ENCODE data around the gene BAG3.

DNA sequence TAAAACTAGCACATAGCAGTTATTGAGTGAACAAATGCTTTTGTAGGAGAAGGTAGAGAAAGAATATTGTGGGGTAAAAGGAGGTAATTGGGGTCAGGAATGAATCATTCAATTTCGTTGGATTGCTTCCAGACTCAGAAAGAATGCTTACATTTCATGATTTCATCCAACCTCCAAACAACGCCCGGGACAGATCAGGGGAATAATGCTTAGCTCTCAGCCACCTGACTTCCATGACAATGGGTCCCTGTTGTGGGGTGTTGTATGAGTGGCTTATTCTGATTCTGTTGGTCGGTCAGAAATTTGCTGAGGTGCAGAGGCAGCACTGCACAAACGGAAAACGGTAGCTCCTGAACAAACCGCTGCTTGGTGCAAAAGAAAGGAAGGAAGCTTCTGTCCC is 50.7 kb downstream of the BAG3 start:
- TF ChIP-seq CTCF (IDR thresholded peaks at IDR 0.05; ENCODE audit: poor library complexity, severe bottlenecking): no peak
- no peak for TF ChIP-seq POLR2AphosphoS5 (IDR thresholded peaks at IDR 0.05)
- no peak for TF ChIP-seq EP300 (conservative IDR thresholded peaks at IDR 0.05; ENCODE audit: poor library complexity, severe bottlenecking)
- no peak for TF ChIP-seq MXI1 (conservative IDR thresholded peaks at IDR 0.05; ENCODE audit: poor library complexity, severe bottlenecking)

Measured in neural cell (in vitro differentiated cells).